Lung (tissue), 12 donors: ENCODE data around the gene ISG20L2. TPM values are rescaled to one million over a fixed set of nuclear protein-coding genes. Genes with fewer than 3 reads are reported as not detected.

Source experiments
- ATAC-seq: fragments of 200-7000 bp; cut with Tn5 transposase; one replicate; pipeline ENCODE4 v1.9.1; 2020; ENCODE audit warnings: moderate number of reproducible peaks; ENCODE audit not compliant: insufficient read depth, low FRiP score
- DNase-seq, 3 donors: peaks; one replicate each; pipeline ENCODE4 v3.0.0-alpha.2; 2013 to 2017
- H3K27ac ChIP-seq, 2 donors: one replicate each; pipeline ENCODE4 v1.5.1; 2013; ENCODE audit warnings: mild to moderate bottlenecking in 2 of 2, moderate library complexity in 2 of 2, control low read depth in 1 of 2, inconsistent platforms in 1 of 2, low read depth in 1 of 2, low read length in 1 of 2
- H3K27me3 ChIP-seq, 3 donors: one replicate each; pipeline ENCODE4 v1.5.1; 2013; ENCODE audit warnings: low read length in 2 of 3; ENCODE audit not compliant: control insufficient read depth in 3 of 3, insufficient read depth in 3 of 3
- H3K36me3 ChIP-seq, 4 donors: one replicate each; pipeline ENCODE4 v1.5.1; 2013; ENCODE audit warnings: low read length in 4 of 4, mild to moderate bottlenecking in 1 of 4, moderate library complexity in 1 of 4; ENCODE audit not compliant: control insufficient read depth in 4 of 4, insufficient read depth in 4 of 4
- H3K4me1 ChIP-seq, 5 donors: one replicate each; pipeline ENCODE4 v1.5.1; 2013; ENCODE audit warnings: low read length in 5 of 5, mild to moderate bottlenecking in 2 of 5, moderate library complexity in 1 of 5; ENCODE audit not compliant: control insufficient read depth in 5 of 5, insufficient read depth in 5 of 5
- H3K4me3 ChIP-seq: one replicate; pipeline ENCODE4 v1.5.1; 2013; ENCODE audit warnings: mild to moderate bottlenecking, control low read depth, moderate library complexity
- H3K9ac ChIP-seq, 2 donors: one replicate each; pipeline ENCODE4 v1.5.1; 2013; ENCODE audit warnings: low read length in 2 of 2, control low read depth in 1 of 2; ENCODE audit not compliant: insufficient read depth in 1 of 2
- H3K9me3 ChIP-seq, 4 donors: one replicate each; pipeline ENCODE4 v1.5.1; 2013; ENCODE audit warnings: low read length in 3 of 4, mild to moderate bottlenecking in 1 of 4, moderate library complexity in 1 of 4; ENCODE audit not compliant: control insufficient read depth in 4 of 4, insufficient read depth in 3 of 4
- WGBS, 2 donors: extraction: QIAGEN DNeasy Blood & Tissue Kit; methylation state at CpG; one replicate each; pipeline ENCODE4 v1.1.7; 2013; 5-methylcytosine and 5-hydroxymethylcytosine counted together
- polyA plus RNA-seq, 2 donors: library from polyadenylated mRNA; stranded (reverse); fragments of 200-250 nt; gene quantifications; one replicate each; pipeline ENCODE4 v1.2.1, GENCODE V29; 2013
- total RNA-seq, 2 donors: library from RNA; depleted of rRNA in 1 of 2; stranded (reverse); fragments of >200 nt in 1 of 2; gene quantifications; one replicate each; pipeline ENCODE4 v1.2.1, GENCODE V29; 2014 to 2021
- TF ChIP-seq, protein P1 (sequence below): IDR thresholded peaks from 2 replicates; pipeline ENCODE4 v1.5.1; 2012; ENCODE audit warnings: mild to moderate bottlenecking; ENCODE audit errors: control extremely low read depth, extremely low read depth
- donor health status: control.
- donor health status: control.
- donor health status: Bipolar disorder and iron deficiency.
- donor health status: healthy.
- donor health status: DM: yes; HTN: yes; CAD: no.

ISG20L2 gene
- total and polyA plus RNA-seq, 4 donors, result 9.3 to 26.3 (median 17.8) TPM

- TF ChIP-seq, protein P1, sequence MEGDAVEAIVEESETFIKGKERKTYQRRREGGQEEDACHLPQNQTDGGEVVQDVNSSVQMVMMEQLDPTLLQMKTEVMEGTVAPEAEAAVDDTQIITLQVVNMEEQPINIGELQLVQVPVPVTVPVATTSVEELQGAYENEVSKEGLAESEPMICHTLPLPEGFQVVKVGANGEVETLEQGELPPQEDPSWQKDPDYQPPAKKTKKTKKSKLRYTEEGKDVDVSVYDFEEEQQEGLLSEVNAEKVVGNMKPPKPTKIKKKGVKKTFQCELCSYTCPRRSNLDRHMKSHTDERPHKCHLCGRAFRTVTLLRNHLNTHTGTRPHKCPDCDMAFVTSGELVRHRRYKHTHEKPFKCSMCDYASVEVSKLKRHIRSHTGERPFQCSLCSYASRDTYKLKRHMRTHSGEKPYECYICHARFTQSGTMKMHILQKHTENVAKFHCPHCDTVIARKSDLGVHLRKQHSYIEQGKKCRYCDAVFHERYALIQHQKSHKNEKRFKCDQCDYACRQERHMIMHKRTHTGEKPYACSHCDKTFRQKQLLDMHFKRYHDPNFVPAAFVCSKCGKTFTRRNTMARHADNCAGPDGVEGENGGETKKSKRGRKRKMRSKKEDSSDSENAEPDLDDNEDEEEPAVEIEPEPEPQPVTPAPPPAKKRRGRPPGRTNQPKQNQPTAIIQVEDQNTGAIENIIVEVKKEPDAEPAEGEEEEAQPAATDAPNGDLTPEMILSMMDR, result no peak
- ATAC-seq (no peak), DNase-seq (no peak)
- 72 to 87% methylated on average over 8 of the region's 8 CpGs for WGBS, 2 donors
- Histone ChIP-seq H3K4me3 (no peak overlapping the region), H3K36me3 (no peaks in the 10 kb centered on the region), H3K27me3 (peaks cover 0 to 7% (median 6%) of the 10 kb centered on the region in 3 donors), H3K9me3 (no peaks in the 10 kb centered on the region), H3K4me1 (peaks cover 0 to 11% (median 4%) of the 10 kb centered on the region in 5 donors), H3K9ac (no peak overlapping the region), H3K27ac (no peak overlapping the region)
Observed at GRCh38 chr1:156681196-156681960, 47.2 kb downstream of the ISG20L2 start.

DNA sequence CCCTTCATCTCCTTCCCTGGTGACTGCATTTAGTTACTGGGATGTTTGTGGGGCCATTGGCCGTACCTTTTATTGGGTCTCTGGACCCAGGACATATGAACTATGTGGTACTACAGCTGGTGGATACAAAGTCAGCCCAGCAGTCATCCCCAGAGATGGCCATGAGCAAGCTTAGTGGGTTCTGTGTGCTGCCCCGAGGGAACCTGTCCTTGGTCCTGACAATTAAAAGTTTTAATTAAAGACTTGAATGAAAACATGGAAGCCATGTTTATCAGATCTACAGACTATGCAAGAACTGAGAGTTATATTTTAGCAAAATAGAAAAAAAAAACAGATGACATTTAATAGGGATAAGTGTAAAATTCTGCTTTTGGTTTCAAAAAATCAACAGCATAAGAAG, 48.5 kb downstream of the ISG20L2 start:
- H3K36me3 ChIP-seq, result no peaks in the 10 kb centered on the region
- ATAC-seq (no peak), DNase-seq (no peak)
- H3K27me3 ChIP-seq, result peaks cover 0 to 7% (median 6%) of the 10 kb centered on the region in 3 donors
- no peak overlapping the region for H3K9ac ChIP-seq
- no peaks in the 10 kb centered on the region for H3K9me3 ChIP-seq
- WGBS, 2 donors, result 57 to 59% methylated on average over 2 of the region's 2 CpGs
- no peak overlapping the region for H3K27ac ChIP-seq
- H3K4me3 ChIP-seq, result no peak overlapping the region
- peaks cover 0 to 24% (median 4%) of the 10 kb centered on the region in 5 donors for H3K4me1 ChIP-seq
- TF ChIP-seq, protein P1, result no peak

GRCh38 chr1:156677616-156678596, 50.7 kb downstream of the ISG20L2 start:
- WGBS, 2 donors, result 4 to 6% methylated on average over 22 of the region's 22 CpGs

More at GRCh38 chr1:156677616-156678596, 50.7 kb downstream of the ISG20L2 start:
- ATAC-seq (no peak), DNase-seq (peak; percentile 86 to 90 (median 88))
- peak overlapping the region; percentile 42 to 75 for H3K27ac ChIP-seq
- H3K4me1 ChIP-seq, result peaks cover 6 to 43% (median 8%) of the 10 kb centered on the region in 5 donors
- peaks cover 0 to 8% (median 7%) of the 10 kb centered on the region in 3 donors for H3K27me3 ChIP-seq
- peak overlapping the region in 1 of 2 donors; percentile 70 for H3K9ac ChIP-seq
- TF ChIP-seq, protein P1, result peak; percentile 77
- peaks cover 0 to 2% (median 0%) of the 10 kb centered on the region in 4 donors for H3K36me3 ChIP-seq
- H3K4me3 ChIP-seq, result peak overlapping the region; percentile 19
- H3K9me3 ChIP-seq, result no peaks in the 10 kb centered on the region
